GM23248 (cell line): Measurements from ENCODE around the gene TARBP2.

Source experiments
- EZH2 ChIP-seq: fragments of 200-600 bp; sonication (generic); IDR thresholded peaks from 2 replicates; pipeline ENCODE4 v1.6.1; 2018; ENCODE audit warnings: antibody characterized with exemption, mild to moderate bottlenecking; ENCODE audit not compliant: insufficient read depth, poor library complexity, severe bottlenecking
- EZH2phosphoT487 ChIP-seq: fragments of 200-600 bp; sonication (generic); IDR thresholded peaks from 2 replicates; pipeline ENCODE4 v1.6.1; 2018; ENCODE audit warnings: antibody characterized with exemption, moderate library complexity, mild to moderate bottlenecking, low read depth; ENCODE audit not compliant: insufficient read depth

- TF ChIP-seq EZH2phosphoT487 (no peak), EZH2 (no peak)
Observed at GRCh38 chr12:53493610-53494391, 7.3 kb upstream of the TARBP2 start.
